Measurements from ENCODE around the gene SYTL3. TPM values are rescaled to one million over a fixed set of nuclear protein-coding genes. Genes with fewer than 3 reads are reported as not detected.

The SYTL3 gene
- total and polyA plus RNA-seq, 2 of the 8 experiments (the other 6 are each of a cell fraction or from before 2014, with no cell fraction given) = 0.27 to 0.99 TPM

GRCh38 chr6:158803733-158804143 lies 153.9 kb downstream of the SYTL3 start:
- POLR2A ChIA-PET (ENCODE audit: partially characterized antibody) = interaction anchor here (0.7 to 1.6 kb wide), 8 partner anchors 9 to 167 kb away, joined by 3 to 9 read pairs (median 4); partner anchors contain the start of gene EZR

More at GRCh38 chr6:158803733-158804143, 153.9 kb downstream of the SYTL3 start:
- Histone ChIP-seq H3K79me2 (ENCODE audit: control insufficient read depth in 1 of 2, insufficient read depth in 2 of 2, low read length in 2 of 2) (peaks cover 71 to 97% of the 10 kb centered on the region in 2 experiments), H4K5ac (ENCODE audit: insufficient read length, low read depth, low read length) (no peak overlapping the region), H3K4ac (replicated peaks; ENCODE audit: insufficient read length, low read depth, low read length) (no peak overlapping the region), H4K20me1 (replicated peaks in 1 of 2; ENCODE audit: control insufficient read depth in 1 of 2, insufficient read depth in 2 of 2, low read length in 2 of 2) (peaks cover 46 to 54% of the 10 kb centered on the region in 2 experiments), H3K4me1 (replicated peaks in 1 of 4; ENCODE audit: control insufficient read depth in 3 of 4, insufficient read depth in 4 of 4, low read length in 3 of 4) (peaks cover 16 to 38% (median 24%) of the 10 kb centered on the region in 4 experiments), H3K9ac (replicated peaks in 1 of 4; ENCODE audit: extremely low read depth in 1 of 4, low read depth in 3 of 4, low read length in 3 of 4) (0 out of 7 replicates have a peak overlapping the region, but pooled peaks of 1 of the 4 experiments have one; percentile 5), H2AK5ac (ENCODE audit: low read depth, low read length) (no peak overlapping the region), H3K27ac (ENCODE audit: low read depth, low read length) (peak overlapping the region; percentile 13; the same call in 1 of the 2 replicates), H3K4me2 (ENCODE audit: insufficient read depth in 1 of 2, low read depth in 2 of 2, low read length in 2 of 2) (no peak overlapping the region; a peak in 1 of 4 replicates), H4K91ac (replicated peaks; ENCODE audit: insufficient read length, low read length) (no peak overlapping the region), H2AFZ (ENCODE audit: low read length) (no peak overlapping the region), H2BK15ac (ENCODE audit: low read length) (no peak overlapping the region), H3K79me1 (ENCODE audit: low read depth, low read length) (peaks cover 3% of the 10 kb centered on the region; the same call in 1 of the 2 replicates), H3K14ac (ENCODE audit: insufficient read length) (no peak overlapping the region), H2BK5ac (ENCODE audit: low read depth, low read length) (no peak overlapping the region), H3K9me3 (ENCODE audit: insufficient read depth in 2 of 2, low read depth in 1 of 2, low read length in 1 of 2) (no peaks in the 10 kb centered on the region), H3K56ac (replicated peaks; ENCODE audit: insufficient read length, low read depth, low read length) (no peak overlapping the region), H3K18ac (ENCODE audit: extremely low read depth, low read length) (no peak overlapping the region), H3K4me3 (ENCODE audit: extremely low read depth in 1 of 4, insufficient read depth in 2 of 4, low read depth in 3 of 4, low read length in 4 of 4) (no peak overlapping the region), H3K27me3 (replicated peaks in 1 of 4; ENCODE audit: control insufficient read depth in 3 of 4, extremely low read depth in 1 of 4, insufficient read depth in 3 of 4, low read length in 3 of 4) (no peaks in the 10 kb centered on the region), H4K8ac (ENCODE audit: extremely low read depth, insufficient read depth, low read length) (no peak overlapping the region), H2BK12ac (ENCODE audit: low read depth, low read length) (no peak overlapping the region), H3K23me2 (ENCODE audit: low read depth, low read length) (no peaks in the 10 kb centered on the region), H2BK20ac (ENCODE audit: low read length) (no peak overlapping the region), H3K23ac (ENCODE audit: insufficient read length) (no peak overlapping the region), H3K36me3 (ENCODE audit: control insufficient read depth in 2 of 4, insufficient read depth in 4 of 4, low read length in 3 of 4) (peaks cover 0 to 33% (median 4%) of the 10 kb centered on the region in 4 experiments; a peak in 6 of 8 replicates), H2BK120ac (replicated peaks; ENCODE audit: low read depth, low read length) (no peak overlapping the region)
- WGBS, 2 experiments (ENCODE audit: extremely low coverage in 1 of 2, insufficient coverage in 1 of 2, insufficient read length in 1 of 2, insufficient replicate concordance in 2 of 2, low coverage in 1 of 2, low lambda C conversion rate in 2 of 2, missing lambda C conversion rate in 1 of 2) = 85% methylated on average over 5 of the region's 5 CpGs; no CpG with 5 or more reads in 1 of the 2 experiments
- FAIRE-seq (no peak), DNase-seq (ENCODE audit: low read depth in 1 of 2, low spot score in 2 of 2) (no peak)
- TF ChIP-seq POLR2AphosphoS5 (IDR thresholded peaks at IDR 0.05; ENCODE audit: low read depth, low read length) = peak; percentile 50; the same call in 1 of the 2 replicates
- 0 out of 3 replicates have a peak, but pooled peaks of 1 of the 2 experiments have one; percentile 47 for TF ChIP-seq POLR2A (IDR thresholded peaks at IDR 0.05; ENCODE audit: control extremely low read depth in 1 of 2, low read depth in 2 of 2, low read length in 2 of 2)
- TF ChIP-seq HDAC2 (IDR thresholded peaks at IDR 0.05; ENCODE audit: borderline replicate concordance in 1 of 2, low read depth in 2 of 2, low read length in 2 of 2) = no peak
- CTCF ChIA-PET (ENCODE audit: partially characterized antibody) = interaction anchor here (0.6 to 1.4 kb wide), 5 partner anchors 9 to 168 kb away, joined by 3 to 11 read pairs (median 4); no protein-coding TSS in a partner anchor
